K562 treated with DMSO at 1 percent for 24 hours (cell line): ENCODE measurements around the gene EXOG. TPM values are rescaled to one million over a fixed set of nuclear protein-coding genes. Genes with fewer than 3 reads are reported as not detected.

Experiments
- total RNA-seq: library from RNA; unstranded; fragments of 300-600 nt; gene quantifications from 2 replicates; pipeline ENCODE4 v1.2.3, GENCODE V29; 2022; ENCODE audit warnings: low read depth; ENCODE audit not compliant: insufficient read depth

Gene EXOG, protein sequence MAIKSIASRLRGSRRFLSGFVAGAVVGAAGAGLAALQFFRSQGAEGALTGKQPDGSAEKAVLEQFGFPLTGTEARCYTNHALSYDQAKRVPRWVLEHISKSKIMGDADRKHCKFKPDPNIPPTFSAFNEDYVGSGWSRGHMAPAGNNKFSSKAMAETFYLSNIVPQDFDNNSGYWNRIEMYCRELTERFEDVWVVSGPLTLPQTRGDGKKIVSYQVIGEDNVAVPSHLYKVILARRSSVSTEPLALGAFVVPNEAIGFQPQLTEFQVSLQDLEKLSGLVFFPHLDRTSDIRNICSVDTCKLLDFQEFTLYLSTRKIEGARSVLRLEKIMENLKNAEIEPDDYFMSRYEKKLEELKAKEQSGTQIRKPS
- 5.8 and 6.0 TPM in 2 replicates for total RNA-seq

DNA sequence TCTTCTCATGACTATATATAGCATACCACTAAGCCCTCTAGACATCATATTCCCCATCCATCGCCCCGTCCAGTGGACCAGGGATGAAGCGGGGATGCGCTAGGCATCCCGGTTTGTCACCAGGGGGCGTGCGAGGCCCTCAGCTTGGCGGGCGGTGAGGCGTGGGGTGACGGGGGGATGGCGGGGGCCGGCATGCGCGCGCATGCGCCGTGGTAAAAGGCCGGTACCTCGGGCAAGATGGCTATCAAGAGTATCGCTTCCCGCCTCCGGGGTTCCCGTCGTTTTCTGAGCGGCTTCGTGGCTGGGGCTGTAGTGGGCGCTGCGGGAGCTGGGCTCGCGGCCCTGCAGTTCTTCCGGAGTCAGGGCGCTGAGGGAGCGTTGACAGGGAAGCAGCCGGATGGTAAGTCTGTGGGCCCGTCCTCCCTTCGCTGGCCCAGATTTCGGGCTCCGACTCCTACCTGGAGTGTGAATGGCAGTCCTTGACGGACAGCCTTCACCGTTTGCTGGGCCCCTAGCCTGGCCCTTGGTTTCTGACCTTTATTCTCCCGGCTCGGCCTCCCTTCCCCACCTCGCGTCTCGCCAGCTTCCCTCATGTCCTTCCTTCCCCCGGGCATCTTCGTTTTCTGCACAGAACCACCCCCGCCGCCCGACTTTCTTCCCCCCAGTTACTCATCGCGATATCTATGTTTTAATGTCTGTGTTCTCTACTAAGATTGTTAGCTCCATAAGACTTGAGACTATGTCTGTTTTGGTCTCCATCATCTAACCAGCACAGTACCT lies at the start of gene EXOG:
Gene EXOG, plus strand, starts transcription at position 210 of the 780 bp plus-strand sequence. Its CDS starts 28 bp downstream, at position 238.

DNA sequence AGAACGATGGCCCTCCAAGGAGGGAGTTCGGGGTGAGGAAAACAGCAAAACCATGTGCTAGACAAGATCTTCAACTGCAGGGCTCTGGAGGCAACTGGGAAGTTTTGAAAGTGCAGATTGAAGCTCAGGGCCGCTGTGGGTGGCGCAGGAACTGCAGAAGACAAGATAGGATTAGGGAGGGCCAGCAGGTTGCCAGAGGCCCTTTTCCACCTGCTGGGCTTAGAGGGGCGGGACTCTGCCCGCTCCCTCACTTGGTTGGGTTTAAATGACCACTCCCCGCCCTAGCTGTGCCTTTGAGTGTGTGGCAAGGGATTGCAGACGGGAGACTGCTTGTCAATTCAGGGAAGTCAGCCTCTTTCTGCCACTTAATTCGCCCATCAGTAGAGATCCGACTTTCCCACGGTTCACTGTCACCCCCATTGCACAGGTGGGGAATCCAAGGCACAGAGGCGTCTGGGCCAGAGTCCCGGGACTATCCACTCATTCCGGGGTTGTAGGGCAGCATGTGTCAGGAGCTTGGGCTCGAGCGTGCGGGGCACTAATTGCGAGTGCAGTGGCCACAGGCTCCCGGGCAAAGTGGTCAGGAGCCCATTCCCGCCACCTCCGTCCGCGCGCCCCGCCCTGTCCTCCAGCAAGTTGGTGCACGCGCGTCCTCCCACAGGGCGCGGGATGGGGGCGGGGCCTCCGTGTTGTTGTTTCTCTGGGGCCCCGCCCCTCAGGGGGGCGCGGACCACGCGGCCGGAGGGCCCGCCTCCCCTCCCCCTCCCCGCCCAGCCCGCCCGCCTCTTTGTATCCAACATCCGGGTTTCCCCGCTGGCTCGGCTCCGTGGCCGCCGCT lies 42.8 kb upstream of the EXOG start, which contains the start of gene ACVR2B:
Gene ACVR2B, plus strand, starts transcription at position 816 of the 838 bp plus-strand sequence. CDS start 433 bp downstream, outside the sequence.

Other genes with a start within 250 kb of the EXOG start
- not detected in 2 replicates for gene SLC22A13, start 230.5 kb upstream of the EXOG start, total RNA-seq
- gene SLC22A14, start 214.0 kb upstream of the EXOG start, total RNA-seq: 0.12 TPM in 1 of 2 replicates, not detected in the other
- 4.9 and 5.9 TPM in 2 replicates for gene XYLB, start 149.6 kb upstream of the EXOG start, total RNA-seq
- gene ACVR2B, start 42.5 kb upstream of the EXOG start, total RNA-seq: 6.9 and 8.3 TPM in 2 replicates
- gene SCN5A, start 153.3 kb downstream of the EXOG start, total RNA-seq: 0.12 TPM in 1 of 2 replicates, not detected in the other